ENCODE results near the gene TNFRSF1A.
A peak's percentile ranks its signal among the peaks of the same experiment; 100 is the strongest.

Gene TNFRSF1A

GRCh38 chr12:6337958-6338433 is 3.9 kb downstream of the TNFRSF1A start:
- no peak for DNase-seq (ENCODE audit: low read depth, low spot score)

- DNase-seq (ENCODE audit: low read depth, low spot score), result no peak
These were observed 4.7 kb downstream of the TNFRSF1A start for GRCh38 chr12:6336889-6337853.

GRCh38 chr12:6336079-6336888 is 5.6 kb downstream of the TNFRSF1A start:
- DNase-seq (ENCODE audit: low read depth, low spot score), result peak; percentile 99

GRCh38 chr12:6335451-6336078 is 6.3 kb downstream of the TNFRSF1A start:
- DNase-seq (ENCODE audit: low read depth, low spot score), result peak; percentile 71

- no peak for DNase-seq (ENCODE audit: low read depth, low spot score)
These were observed 6.9 kb downstream of the TNFRSF1A start for GRCh38 chr12:6334940-6335450.

GRCh38 chr12:6334359-6334758 is 7.5 kb downstream of the TNFRSF1A start:
- no peak for DNase-seq (ENCODE audit: low read depth, low spot score)

- DNase-seq (ENCODE audit: low read depth, low spot score), result no peak
These were observed 8.3 kb downstream of the TNFRSF1A start for GRCh38 chr12:6333566-6333965.

GRCh38 chr12:6333029-6333428 is 8.8 kb downstream of the TNFRSF1A start:
- no peak for DNase-seq (ENCODE audit: low read depth, low spot score)

- DNase-seq (ENCODE audit: low read depth, low spot score), result no peak
These were observed 9.4 kb downstream of the TNFRSF1A start for GRCh38 chr12:6332459-6332858.

- no peak for DNase-seq (ENCODE audit: low read depth, low spot score)
These were observed 10.7 kb downstream of the TNFRSF1A start for GRCh38 chr12:6330999-6331714.

- no peak for DNase-seq (ENCODE audit: low read depth, low spot score)
These were observed 11.7 kb downstream of the TNFRSF1A start for GRCh38 chr12:6330192-6330591.

- no peak for DNase-seq (ENCODE audit: low read depth, low spot score)
These were observed 12.2 kb downstream of the TNFRSF1A start for GRCh38 chr12:6329703-6330064.

- DNase-seq (ENCODE audit: low read depth, low spot score), result no peak
These were observed 12.8 kb downstream of the TNFRSF1A start for GRCh38 chr12:6328945-6329702.

GRCh38 chr12:6328045-6328779 is 13.7 kb downstream of the TNFRSF1A start:
- no peak for DNase-seq (ENCODE audit: low read depth, low spot score)

- no peak for DNase-seq (ENCODE audit: low read depth, low spot score)
These were observed 14.4 kb downstream of the TNFRSF1A start for GRCh38 chr12:6327229-6328041.

GRCh38 chr12:6326316-6327228 is 15.3 kb downstream of the TNFRSF1A start:
- DNase-seq (ENCODE audit: low read depth, low spot score), result no peak

GRCh38 chr12:6324936-6325750 is 16.7 kb downstream of the TNFRSF1A start:
- DNase-seq (ENCODE audit: low read depth, low spot score), result no peak

All from smooth muscle cell of the brain vasculature (primary cell).